Neuronal stem cell (in vitro differentiated cells): Measurements from ENCODE around the gene RAB2B.
A peak's percentile ranks its signal among the peaks of the same experiment; 100 is the strongest.

Experiments used
- DNase-seq: peaks from one replicate; pipeline ENCODE4 v3.0.0-alpha.2; 2013; ENCODE audit warnings: low spot score
- H2AFZ ChIP-seq: one replicate; pipeline ENCODE4 v1.6.1; 2013; ENCODE audit warnings: mild to moderate bottlenecking, low read length, inconsistent platforms
- H2AK5ac ChIP-seq: 2 replicates; pipeline ENCODE4 v1.6.1; 2013; ENCODE audit warnings: low read depth, mild to moderate bottlenecking, inconsistent platforms, low read length, moderate library complexity, mixed read lengths
- H2BK120ac ChIP-seq: 2 replicates; pipeline ENCODE4 v1.6.1; 2013; ENCODE audit warnings: low read depth, mild to moderate bottlenecking, inconsistent platforms, low read length, moderate library complexity, mixed read lengths
- H2BK12ac ChIP-seq: one replicate; pipeline ENCODE4 v1.6.1; 2013; ENCODE audit warnings: low read length, inconsistent platforms
- H2BK15ac ChIP-seq: 2 replicates; pipeline ENCODE4 v1.6.1; 2013; ENCODE audit warnings: mild to moderate bottlenecking, low read length, inconsistent platforms, mixed read lengths
- H2BK5ac ChIP-seq: one replicate; pipeline ENCODE4 v1.6.1; 2013; ENCODE audit warnings: inconsistent platforms, mild to moderate bottlenecking, low read length, moderate library complexity
- H3K14ac ChIP-seq: one replicate; pipeline ENCODE4 v1.6.1; 2013; ENCODE audit warnings: low read length, inconsistent platforms
- H3K18ac ChIP-seq: 2 replicates; pipeline ENCODE4 v1.6.1; 2013; ENCODE audit warnings: low read length, inconsistent platforms
- H3K23ac ChIP-seq: 2 replicates; pipeline ENCODE4 v1.6.1; 2013; ENCODE audit warnings: low read depth, mild to moderate bottlenecking, mixed read lengths, low read length, inconsistent platforms; ENCODE audit not compliant: poor library complexity
- H3K27ac ChIP-seq: replicated peaks from 3 replicates; pipeline ENCODE4 v1.5.1; 2013; ENCODE audit warnings: low read length, inconsistent platforms
- H3K27me3 ChIP-seq, 3 experiments: 2 replicates each; pipeline ENCODE4 v1.6.1; 2013; ENCODE audit warnings: low read length in 3 of 3, mild to moderate bottlenecking in 2 of 3, inconsistent platforms in 1 of 3, low read depth in 1 of 3, mixed read lengths in 1 of 3, moderate library complexity in 1 of 3; ENCODE audit not compliant: control insufficient read depth in 3 of 3, insufficient read depth in 3 of 3
- H3K36me3 ChIP-seq, 2 donors: replicated peaks in 1 of 2; 2 replicates each; pipeline ENCODE4 v1.6.1; 2013; ENCODE audit warnings: low read length in 2 of 2; ENCODE audit not compliant: control insufficient read depth in 2 of 2, insufficient read depth in 2 of 2
- H3K4ac ChIP-seq: 2 replicates; pipeline ENCODE4 v1.6.1; 2013; ENCODE audit warnings: inconsistent platforms, mild to moderate bottlenecking, low read length, moderate library complexity
- H3K4me1 ChIP-seq, 2 donors: 1 replicate in 1 of 2; 2 replicates in 1 of 2; pipeline ENCODE4 v1.6.1; 2013; ENCODE audit warnings: low read length in 2 of 2, low read depth in 1 of 2; ENCODE audit not compliant: control insufficient read depth in 2 of 2, insufficient read depth in 1 of 2
- H3K4me2 ChIP-seq: one replicate; pipeline ENCODE4 v1.6.1; 2013; ENCODE audit warnings: mild to moderate bottlenecking, low read length, inconsistent platforms; ENCODE audit not compliant: insufficient read depth, poor library complexity, severe bottlenecking
- H3K4me3 ChIP-seq, 2 donors: 2 replicates each; pipeline ENCODE4 v1.5.1; 2013; ENCODE audit warnings: low read length in 2 of 2, mild to moderate bottlenecking in 2 of 2, inconsistent platforms in 1 of 2, moderate library complexity in 1 of 2
- H3K79me1 ChIP-seq: one replicate; pipeline ENCODE4 v1.6.1; 2013; ENCODE audit warnings: low read depth, mild to moderate bottlenecking, inconsistent platforms, low read length, moderate library complexity
- H3K9ac ChIP-seq: one replicate; pipeline ENCODE4 v1.6.1; 2013; ENCODE audit warnings: mild to moderate bottlenecking, low read depth, low read length, inconsistent platforms; ENCODE audit not compliant: poor library complexity
- H3K9me3 ChIP-seq, 2 donors: replicated peaks in 1 of 2; 2 replicates each; pipeline versions ENCODE3 to v1.6.1; 2013; ENCODE audit warnings: low read length in 2 of 2, mild to moderate bottlenecking in 2 of 2, inconsistent platforms in 1 of 2, low read depth in 1 of 2, mixed read lengths in 1 of 2, moderate library complexity in 1 of 2; ENCODE audit not compliant: control insufficient read depth in 2 of 2, insufficient read depth in 1 of 2
- H4K8ac ChIP-seq: one replicate; pipeline ENCODE4 v1.6.1; 2013; ENCODE audit warnings: low read depth, mild to moderate bottlenecking, inconsistent platforms, low read length, moderate library complexity
- H4K91ac ChIP-seq: one replicate; pipeline ENCODE4 v1.6.1; 2013; ENCODE audit warnings: low read length, low read depth, mild to moderate bottlenecking, inconsistent platforms; ENCODE audit not compliant: poor library complexity
- WGBS, 2 donors: extraction: QIAGEN DNeasy Blood & Tissue Kit; methylation state at CpG; one replicate each; pipeline ENCODE4 v1.1.7; 2013; ENCODE audit warnings: missing lambda C conversion rate in 2 of 2, mixed read lengths in 1 of 2; ENCODE audit not compliant: insufficient read length in 2 of 2, insufficient replicate concordance in 1 of 2; ENCODE audit errors: extremely low coverage in 2 of 2; 5-methylcytosine and 5-hydroxymethylcytosine counted together

RAB2B gene

GRCh38 chr14:21498540-21499526 is 22.1 kb upstream of the RAB2B start:
- no peaks in the 10 kb centered on the region for H3K9me3 ChIP-seq
- H3K79me1 ChIP-seq: no peaks in the 10 kb centered on the region
- no peak overlapping the region for H3K4ac ChIP-seq
- peak; percentile 46 for DNase-seq
- H3K27ac ChIP-seq: peak overlapping the region; percentile 5
- no peak overlapping the region for H3K4me3 ChIP-seq
- H2BK12ac ChIP-seq: no peak overlapping the region
- H3K23ac ChIP-seq: no peak overlapping the region
- no peak overlapping the region for H2AK5ac ChIP-seq
- no peak overlapping the region for H2BK15ac ChIP-seq
- no peaks in the 10 kb centered on the region for H3K27me3 ChIP-seq
- peaks cover 0 to 3% of the 10 kb centered on the region in 2 donors for H3K4me1 ChIP-seq
- peaks cover 44 to 95% of the 10 kb centered on the region in 2 donors for H3K36me3 ChIP-seq
- no peak overlapping the region for H3K18ac ChIP-seq
- H2AFZ ChIP-seq: no peak overlapping the region
- no CpG with 5 or more reads among the region's 5 CpGs for WGBS, 2 donors
- no peak overlapping the region for H4K91ac ChIP-seq
- no peak overlapping the region for H2BK5ac ChIP-seq
- H4K8ac ChIP-seq: no peak overlapping the region
- H3K14ac ChIP-seq: no peak overlapping the region
- no peak overlapping the region for H3K9ac ChIP-seq
- H3K4me2 ChIP-seq: no peak overlapping the region
- H2BK120ac ChIP-seq: no peak overlapping the region

- no peaks in the 10 kb centered on the region for H3K79me1 ChIP-seq
- H3K4me2 ChIP-seq: no peak overlapping the region
- no peak overlapping the region for H3K9ac ChIP-seq
- H3K27ac ChIP-seq: no peak overlapping the region
- H2BK5ac ChIP-seq: no peak overlapping the region
- H2BK120ac ChIP-seq: no peak overlapping the region
- H4K8ac ChIP-seq: no peak overlapping the region
- DNase-seq: no peak
- H3K23ac ChIP-seq: no peak overlapping the region
- no peaks in the 10 kb centered on the region for H3K27me3 ChIP-seq
- H3K14ac ChIP-seq: no peak overlapping the region
- H4K91ac ChIP-seq: no peak overlapping the region
- no peak overlapping the region for H2BK15ac ChIP-seq
- H3K9me3 ChIP-seq: no peaks in the 10 kb centered on the region
- H2BK12ac ChIP-seq: no peak overlapping the region
- no peak overlapping the region for H3K18ac ChIP-seq
- peaks cover 38 to 91% of the 10 kb centered on the region in 2 donors for H3K36me3 ChIP-seq
- no peak overlapping the region for H2AFZ ChIP-seq
- no peak overlapping the region for H3K4me3 ChIP-seq
- H3K4ac ChIP-seq: no peak overlapping the region
- no CpG with 5 or more reads among the region's 2 CpGs for WGBS, 2 donors
- H3K4me1 ChIP-seq: peaks cover 0 to 3% of the 10 kb centered on the region in 2 donors
- H2AK5ac ChIP-seq: no peak overlapping the region
Observed at GRCh38 chr14:21496453-21496852, 19.7 kb upstream of the RAB2B start.

GRCh38 chr14:21494902-21495762 is 18.4 kb upstream of the RAB2B start:
- Histone ChIP-seq H2AK5ac (no peak overlapping the region), H3K14ac (no peak overlapping the region), H3K4me2 (no peak overlapping the region), H3K9me3 (no peaks in the 10 kb centered on the region), H3K4me3 (no peak overlapping the region), H2AFZ (no peak overlapping the region), H2BK5ac (no peak overlapping the region), H2BK12ac (no peak overlapping the region), H4K91ac (no peak overlapping the region), H3K9ac (no peak overlapping the region), H4K8ac (no peak overlapping the region), H2BK120ac (no peak overlapping the region), H3K23ac (no peak overlapping the region), H3K4me1 (peaks cover 0 to 3% of the 10 kb centered on the region in 2 donors), H3K27me3 (no peaks in the 10 kb centered on the region), H3K18ac (no peak overlapping the region), H2BK15ac (no peak overlapping the region), H3K4ac (no peak overlapping the region), H3K36me3 (peaks cover 31 to 91% of the 10 kb centered on the region in 2 donors), H3K27ac (no peak overlapping the region), H3K79me1 (peaks cover 2% of the 10 kb centered on the region)
- no peak for DNase-seq
- WGBS, 2 donors: no CpG with 5 or more reads among the region's 2 CpGs

- no peak overlapping the region for H3K27ac ChIP-seq
- DNase-seq: no peak
Observed at GRCh38 chr14:21486640-21487087, 9.9 kb upstream of the RAB2B start.

More at GRCh38 chr14:21486640-21487087, 9.9 kb upstream of the RAB2B start:
- no peak overlapping the region for H2BK120ac ChIP-seq
- H2AK5ac ChIP-seq: no peak overlapping the region
- H2AFZ ChIP-seq: no peak overlapping the region
- no peak overlapping the region for H3K9ac ChIP-seq
- no peak overlapping the region for H2BK12ac ChIP-seq
- no peak overlapping the region for H3K18ac ChIP-seq
- H3K27me3 ChIP-seq: no peaks in the 10 kb centered on the region
- no peaks in the 10 kb centered on the region for H3K4me1 ChIP-seq
- peaks cover 10 to 69% of the 10 kb centered on the region in 2 donors for H3K36me3 ChIP-seq
- peaks cover 5% of the 10 kb centered on the region for H3K79me1 ChIP-seq
- no peaks in the 10 kb centered on the region for H3K9me3 ChIP-seq
- no peak overlapping the region for H3K4me3 ChIP-seq
- H3K14ac ChIP-seq: no peak overlapping the region
- H3K4ac ChIP-seq: no peak overlapping the region
- no peak overlapping the region for H4K8ac ChIP-seq
- no peak overlapping the region for H2BK5ac ChIP-seq
- H3K4me2 ChIP-seq: no peak overlapping the region
- H4K91ac ChIP-seq: no peak overlapping the region
- no peak overlapping the region for H3K23ac ChIP-seq
- no CpG with 5 or more reads among the region's 1 CpG for WGBS, 2 donors
- no peak overlapping the region for H2BK15ac ChIP-seq
